Activated T-cell treated with anti-CD3 and anti-CD28 coated beads, Interleukin-2, amount 50 U/mL, for 48 hours (primary cell): ENCODE data around the gene GYPC.

ENCODE experiments used
- DNase-seq, 2 experiments: peaks; one replicate each; pipeline ENCODE4 v3.0.0-alpha.2; 2020

GYPC gene

GRCh38 chr2:126736133-126736874, 80.3 kb downstream of the GYPC start:
- DNase-seq = no peak

GRCh38 chr2:126739141-126739540, 83.2 kb downstream of the GYPC start:
- no peak for DNase-seq

GRCh38 chr2:126744640-126745039, 88.7 kb downstream of the GYPC start:
- no peak for DNase-seq
